Urinary bladder (tissue), 4 donors: ENCODE measurements around the gene WDR5B. TPM values are rescaled to one million over a fixed set of nuclear protein-coding genes. Genes with fewer than 3 reads are reported as not detected.
A peak's percentile ranks its signal among the peaks of the same experiment; 100 is the strongest.

Experiments used
- DNase-seq: peaks from one replicate; pipeline ENCODE4 v3.0.0-alpha.2; 2015; ENCODE audit errors: extremely low spot score
- H3K27ac ChIP-seq: one replicate; pipeline ENCODE4 v1.5.1; 2013; ENCODE audit warnings: low read depth, mild to moderate bottlenecking, moderate library complexity
- H3K36me3 ChIP-seq: one replicate; pipeline ENCODE4 v1.6.1; 2013; ENCODE audit warnings: mild to moderate bottlenecking, moderate library complexity; ENCODE audit not compliant: insufficient read depth
- H3K4me1 ChIP-seq: one replicate; pipeline ENCODE4 v1.6.1; 2013; ENCODE audit warnings: mild to moderate bottlenecking, moderate library complexity; ENCODE audit not compliant: insufficient read depth
- H3K4me3 ChIP-seq: one replicate; pipeline ENCODE4 v1.5.1; 2013; ENCODE audit warnings: low read depth, low read length
- WGBS: extraction: QIAGEN DNeasy Blood & Tissue Kit; methylation state at CpG from one replicate; pipeline ENCODE4 v1.1.7; 2013; 5-methylcytosine and 5-hydroxymethylcytosine counted together
- polyA plus RNA-seq: library from polyadenylated mRNA; stranded (reverse); fragments of 200-250 nt; gene quantifications from one replicate; pipeline ENCODE4 v1.2.3, GENCODE V29; 2013
- total RNA-seq: library from RNA; depleted of rRNA; stranded (reverse); fragments of >200 nt; gene quantifications from one replicate; pipeline ENCODE4 v1.2.3, GENCODE V29; 2014
- donor health status: healthy with polysubstance abuse.
- donor health status: healthy.

The WDR5B gene
- total and polyA plus RNA-seq, 2 donors, result 2.9 to 8.1 TPM

- H3K27ac ChIP-seq, result no peak overlapping the region
- no peak for DNase-seq
- H3K36me3 ChIP-seq, result peaks cover 2% of the 10 kb centered on the region
- no peaks in the 10 kb centered on the region for H3K4me1 ChIP-seq
- 96% methylated on average over 1 of the region's 1 CpG for WGBS
- H3K4me3 ChIP-seq, result no peak overlapping the region
Measured at GRCh38 chr3:122397201-122397600, 18.7 kb downstream of the WDR5B start.

DNA sequence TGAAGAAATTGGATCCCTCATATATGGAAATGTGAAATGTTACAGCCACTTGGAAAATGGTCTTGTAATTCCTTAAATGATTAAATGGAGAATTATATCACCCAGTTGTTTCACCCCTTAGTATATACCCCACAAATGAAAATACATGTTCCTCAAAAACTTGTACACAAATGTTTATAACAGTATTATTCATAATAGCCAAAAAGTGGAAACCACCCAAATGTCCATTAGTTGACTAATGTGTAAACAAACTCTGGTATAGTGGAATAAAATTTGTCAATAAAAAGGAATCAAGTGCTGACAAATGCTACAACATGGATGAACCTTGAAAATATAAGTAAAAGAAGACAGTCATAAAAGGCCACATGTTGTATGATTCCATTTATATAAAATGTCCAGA lies 19.4 kb downstream of the WDR5B start:
- Histone ChIP-seq H3K36me3 (peaks cover 2% of the 10 kb centered on the region), H3K4me3 (no peak overlapping the region), H3K27ac (no peak overlapping the region), H3K4me1 (no peaks in the 10 kb centered on the region)
- DNase-seq, result no peak

- H3K36me3 ChIP-seq, result peaks cover 2% of the 10 kb centered on the region
- H3K27ac ChIP-seq, result no peak overlapping the region
- H3K4me3 ChIP-seq, result no peak overlapping the region
- H3K4me1 ChIP-seq, result no peaks in the 10 kb centered on the region
- no peak for DNase-seq
- 62% methylated on average over 3 of the region's 3 CpGs for WGBS
Measured at GRCh38 chr3:122395582-122395981, 20.3 kb downstream of the WDR5B start.

DNA sequence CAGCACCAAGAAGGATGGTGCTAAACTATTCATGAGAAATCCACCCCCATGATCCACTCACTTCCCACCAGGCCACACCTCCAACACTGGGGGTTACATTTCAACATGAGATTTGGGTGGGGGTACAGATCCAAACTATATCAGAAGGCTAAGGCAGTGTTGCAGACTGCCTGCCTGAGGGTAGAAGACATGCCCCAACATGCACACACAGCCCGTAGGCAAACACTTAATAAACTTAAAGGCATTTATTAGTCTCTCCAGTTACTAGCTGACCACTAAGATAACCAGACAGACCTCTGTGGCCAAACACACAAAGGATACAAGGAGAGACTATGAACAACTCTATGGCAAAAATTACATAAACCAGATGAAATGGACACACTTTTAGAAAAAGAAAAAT lies 21.7 kb downstream of the WDR5B start:
- H3K4me3 ChIP-seq, result no peak overlapping the region
- no peaks in the 10 kb centered on the region for H3K4me1 ChIP-seq
- WGBS, result 48% methylated on average over 1 of the region's 1 CpG
- DNase-seq, result no peak
- no peak overlapping the region for H3K27ac ChIP-seq
- peaks cover 2% of the 10 kb centered on the region for H3K36me3 ChIP-seq

DNA sequence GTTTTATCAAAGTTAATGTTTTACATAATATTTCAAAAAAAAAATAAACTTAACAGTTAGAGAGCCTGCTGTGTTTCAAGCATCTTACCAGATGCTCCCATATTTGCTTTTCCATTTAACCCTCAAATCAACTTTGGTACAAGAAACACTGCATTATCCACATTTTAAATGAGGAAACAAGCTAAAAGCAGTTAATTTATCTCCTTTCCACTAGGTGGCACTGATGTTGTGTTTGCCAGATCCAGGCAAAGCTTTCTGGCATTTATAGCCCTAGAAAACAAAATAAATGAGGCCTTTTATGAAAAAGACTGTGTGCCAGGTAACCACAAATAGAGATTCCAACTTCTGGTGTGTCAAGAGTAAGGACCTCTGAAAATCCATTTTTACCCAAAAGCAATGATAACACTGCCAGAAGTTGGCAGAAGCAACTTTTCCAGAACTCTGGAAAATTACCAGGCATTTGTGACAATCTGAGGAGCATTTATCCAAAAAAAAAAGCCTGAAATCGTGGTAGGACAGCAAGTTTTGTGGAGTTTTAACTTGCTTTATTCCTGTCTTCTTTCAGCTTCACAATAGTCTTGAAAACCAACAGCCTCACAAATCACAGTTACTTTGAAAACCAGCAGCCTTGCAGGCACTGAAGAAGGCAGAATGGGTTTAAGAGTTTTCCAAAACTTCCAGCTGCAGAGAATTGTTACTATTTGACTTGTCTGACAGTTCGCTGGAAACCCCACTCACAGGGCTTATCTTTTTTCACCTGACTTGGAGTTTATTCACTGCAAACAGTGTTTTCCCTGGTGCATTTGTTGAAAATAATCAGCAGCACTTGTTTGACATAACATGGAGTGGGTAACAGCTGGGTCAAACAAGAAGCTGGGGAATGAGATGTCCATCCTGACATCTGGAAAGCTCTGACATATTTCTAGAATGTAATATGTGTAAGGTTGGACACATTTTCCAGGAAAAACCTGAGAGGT lies 22.7 kb downstream of the WDR5B start:
- 32% methylated on average over 2 of the region's 2 CpGs for WGBS
- peak overlapping the region; percentile 5 for H3K27ac ChIP-seq

DNA sequence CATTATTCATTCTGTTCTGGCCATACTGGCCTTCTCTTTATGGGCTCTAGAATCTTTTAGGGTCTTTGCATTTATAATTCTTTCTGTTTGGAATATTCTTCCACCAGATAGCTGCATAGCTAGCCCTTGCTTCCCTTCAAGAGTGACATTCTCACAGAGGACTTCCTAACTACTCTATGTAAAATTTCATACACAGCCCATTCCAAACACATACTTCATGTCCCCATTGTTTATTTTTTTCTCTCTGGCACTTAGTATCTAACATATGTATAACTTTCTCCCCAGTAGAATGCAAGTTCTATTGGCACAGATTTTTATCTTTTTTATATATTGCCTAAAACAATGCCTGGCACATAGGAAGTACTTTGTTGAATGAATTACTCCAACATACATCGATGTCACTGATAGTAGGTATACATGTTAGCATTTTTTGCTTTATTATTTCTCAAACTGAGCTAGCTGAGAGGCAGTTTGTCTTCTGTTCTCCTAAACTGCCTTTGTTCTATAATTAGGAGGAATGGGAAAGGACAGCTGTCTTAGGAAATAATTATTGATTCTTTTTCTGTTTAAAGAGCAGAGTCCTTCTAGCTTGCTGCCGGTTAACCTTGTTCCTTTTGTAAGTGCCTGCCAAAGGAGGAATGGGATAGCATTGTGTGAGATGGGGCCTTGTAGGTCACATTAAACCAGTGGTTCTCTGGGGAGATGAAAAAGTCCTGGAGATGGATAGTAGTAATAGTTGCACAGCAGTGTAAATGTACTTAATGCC lies 24.0 kb downstream of the WDR5B start:
- peaks cover 2% of the 10 kb centered on the region for H3K4me1 ChIP-seq
- no peak for DNase-seq
- 84% methylated on average over 2 of the region's 2 CpGs for WGBS
- H3K36me3 ChIP-seq, result peaks cover 2% of the 10 kb centered on the region
- H3K27ac ChIP-seq, result no peak overlapping the region
- no peak overlapping the region for H3K4me3 ChIP-seq

More for the DNA sequence above, 22.7 kb downstream of the WDR5B start:
- Histone ChIP-seq H3K4me1 (no peaks in the 10 kb centered on the region), H3K36me3 (peaks cover 2% of the 10 kb centered on the region), H3K4me3 (no peak overlapping the region)
- DNase-seq, result peak; percentile 10

GRCh38 chr3:122390665-122391064 lies 25.2 kb downstream of the WDR5B start:
- Histone ChIP-seq H3K4me3 (no peak overlapping the region), H3K4me1 (peaks cover 2% of the 10 kb centered on the region), H3K36me3 (peaks cover under 1% of the 10 kb centered on the region), H3K27ac (peak overlapping the region; percentile 47)
- 46% methylated on average over 4 of the region's 4 CpGs for WGBS
- no peak for DNase-seq

DNA sequence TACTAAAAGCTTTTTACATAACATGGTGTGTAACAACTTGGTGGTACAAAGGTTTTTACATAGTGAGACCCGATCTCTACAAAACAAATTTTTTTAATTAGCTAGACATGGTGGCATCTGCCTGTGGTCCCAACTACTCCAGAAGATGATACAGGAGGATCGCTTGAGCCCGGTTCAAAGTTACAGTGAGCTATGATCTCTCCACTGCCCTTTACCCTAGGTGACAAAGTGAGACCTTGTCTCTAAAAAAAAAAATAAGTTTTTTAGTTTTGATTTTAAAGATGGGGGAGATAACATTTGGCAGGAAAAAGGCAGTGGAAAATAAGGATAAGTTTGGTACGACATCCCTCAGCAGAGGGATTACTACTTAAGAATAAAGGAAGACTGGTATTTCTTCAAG lies 26.0 kb downstream of the WDR5B start:
- no peaks in the 10 kb centered on the region for H3K36me3 ChIP-seq
- no peak for DNase-seq
- peaks cover 2% of the 10 kb centered on the region for H3K4me1 ChIP-seq
- H3K27ac ChIP-seq, result no peak overlapping the region
- no peak overlapping the region for H3K4me3 ChIP-seq
- WGBS, result 87% methylated on average over 4 of the region's 4 CpGs

DNA sequence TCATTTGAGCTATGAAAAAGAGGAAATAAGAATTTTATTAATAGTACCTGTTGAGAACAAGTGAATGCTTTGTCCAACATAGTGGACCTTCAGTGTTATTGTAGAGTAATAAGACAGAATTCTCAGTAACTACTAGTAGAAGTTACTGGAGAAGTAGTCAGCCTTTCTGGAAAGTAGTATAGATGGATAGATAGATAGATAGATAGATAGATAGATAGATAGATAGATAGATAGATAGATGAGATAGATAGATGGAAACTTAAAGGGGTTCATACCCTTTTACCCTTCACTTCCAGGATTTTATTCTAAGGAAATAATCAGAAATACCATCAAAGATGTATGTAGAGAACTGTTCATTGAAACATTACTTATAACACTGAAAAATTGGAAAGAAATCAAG lies 26.7 kb downstream of the WDR5B start:
- DNase-seq, result no peak
- Histone ChIP-seq H3K27ac (no peak overlapping the region), H3K4me3 (no peak overlapping the region), H3K4me1 (peaks cover 2% of the 10 kb centered on the region), H3K36me3 (no peaks in the 10 kb centered on the region)

DNA sequence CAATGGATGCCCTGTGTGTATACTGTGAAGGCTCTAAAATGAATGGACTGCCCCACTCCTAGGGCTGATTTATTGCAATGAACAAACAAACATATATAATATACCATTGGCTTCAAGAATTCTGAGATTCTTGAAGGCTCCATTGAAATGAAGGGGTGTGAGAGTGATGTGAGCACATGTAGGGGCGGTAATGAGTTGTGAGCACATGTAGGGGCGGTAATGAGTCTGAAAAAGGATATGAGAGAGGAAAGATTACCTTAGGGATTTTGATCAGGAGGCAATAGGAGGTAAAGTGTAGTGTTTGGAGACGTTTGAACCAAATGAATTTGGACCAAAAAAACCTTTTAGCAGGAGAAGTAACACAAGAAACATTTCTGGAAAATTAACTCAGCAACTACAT lies 28.2 kb downstream of the WDR5B start:
- 82% methylated on average over 3 of the region's 3 CpGs for WGBS

GRCh38 chr3:122383771-122384697 lies 31.8 kb downstream of the WDR5B start, which contains the start of gene FAM162A:
TSS of gene FAM162A (plus strand) at chr3:122384182. CDS start at chr3:122384266, 84 bp downstream.
- H3K4me1 ChIP-seq, result peaks cover 2% of the 10 kb centered on the region
- H3K27ac ChIP-seq, result peak within 1 kb of the TSS; percentile 83
- peak; percentile 69 for DNase-seq
- H3K36me3 ChIP-seq, result no peaks in the 10 kb centered on the region
- peak within 1 kb of the TSS; percentile 68 for H3K4me3 ChIP-seq
- WGBS, result under 1% methylated on average over 52 of the region's 52 CpGs

More for the DNA sequence above, 28.2 kb downstream of the WDR5B start:
- no peak overlapping the region for H3K27ac ChIP-seq
- no peak for DNase-seq
- no peaks in the 10 kb centered on the region for H3K36me3 ChIP-seq
- H3K4me3 ChIP-seq, result no peak overlapping the region
- peaks cover 2% of the 10 kb centered on the region for H3K4me1 ChIP-seq

DNA sequence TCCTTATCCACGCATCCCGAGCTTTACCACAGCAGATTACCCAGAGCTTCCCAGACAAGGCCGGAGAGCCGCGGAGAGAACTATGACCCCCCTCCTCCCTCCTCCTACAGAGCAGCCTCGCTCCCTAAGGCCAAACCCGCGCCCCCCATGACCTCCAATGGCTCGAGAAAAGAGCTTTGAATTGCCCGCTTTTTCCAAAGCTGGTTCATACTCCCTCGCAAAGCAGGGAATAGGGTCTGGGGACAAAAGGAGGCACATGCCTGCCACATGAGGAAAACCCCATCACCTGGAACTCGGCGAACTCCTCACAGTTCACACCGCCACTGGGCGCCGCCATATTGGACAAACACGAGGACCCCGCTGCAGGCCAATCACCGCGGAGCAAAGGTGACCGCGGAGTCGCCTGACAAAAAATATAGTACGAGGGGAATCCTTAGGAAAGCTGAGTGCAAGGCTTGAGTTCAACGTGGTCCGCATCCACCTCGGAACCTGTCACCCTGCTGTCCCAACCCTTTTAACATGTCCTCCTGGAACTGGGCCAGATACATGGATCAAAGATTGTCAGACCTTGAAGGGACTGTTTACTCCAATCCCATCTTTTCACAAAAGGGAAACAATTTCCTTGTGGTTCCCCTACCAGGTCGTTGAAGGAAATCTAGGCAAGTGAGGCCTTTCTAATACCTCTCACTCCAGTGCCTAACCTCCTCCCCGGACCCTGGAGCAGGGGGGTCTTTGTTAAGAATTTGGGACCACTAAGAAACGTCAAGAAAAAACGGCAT lies 32.8 kb downstream of the WDR5B start, which contains the start of gene MIX23:
Gene MIX23, minus strand, starts transcription at position 344 of the 779 bp plus-strand sequence. Its CDS starts 7 bp downstream, at position 337.
- under 1% methylated on average over 31 of the region's 31 CpGs for WGBS
- peaks cover 2% of the 10 kb centered on the region for H3K4me1 ChIP-seq
- peak; percentile 69 for DNase-seq

More for the DNA sequence above, 32.8 kb downstream of the WDR5B start, which contains the start of gene MIX23:
- peak within 1 kb of the TSS; percentile 83 for H3K27ac ChIP-seq
- peak within 1 kb of the TSS; percentile 68 for H3K4me3 ChIP-seq
- H3K36me3 ChIP-seq, result no peaks in the 10 kb centered on the region
